NCI-H2227 (cell line): ENCODE measurements around the gene MATN1.

ENCODE experiments used
- DNase-seq: peaks from one replicate; lab custom pipeline; 2025; ENCODE audit not compliant: unreplicated experiment; lab: John Stamatoyannopoulos, UW

Gene MATN1

DNA sequence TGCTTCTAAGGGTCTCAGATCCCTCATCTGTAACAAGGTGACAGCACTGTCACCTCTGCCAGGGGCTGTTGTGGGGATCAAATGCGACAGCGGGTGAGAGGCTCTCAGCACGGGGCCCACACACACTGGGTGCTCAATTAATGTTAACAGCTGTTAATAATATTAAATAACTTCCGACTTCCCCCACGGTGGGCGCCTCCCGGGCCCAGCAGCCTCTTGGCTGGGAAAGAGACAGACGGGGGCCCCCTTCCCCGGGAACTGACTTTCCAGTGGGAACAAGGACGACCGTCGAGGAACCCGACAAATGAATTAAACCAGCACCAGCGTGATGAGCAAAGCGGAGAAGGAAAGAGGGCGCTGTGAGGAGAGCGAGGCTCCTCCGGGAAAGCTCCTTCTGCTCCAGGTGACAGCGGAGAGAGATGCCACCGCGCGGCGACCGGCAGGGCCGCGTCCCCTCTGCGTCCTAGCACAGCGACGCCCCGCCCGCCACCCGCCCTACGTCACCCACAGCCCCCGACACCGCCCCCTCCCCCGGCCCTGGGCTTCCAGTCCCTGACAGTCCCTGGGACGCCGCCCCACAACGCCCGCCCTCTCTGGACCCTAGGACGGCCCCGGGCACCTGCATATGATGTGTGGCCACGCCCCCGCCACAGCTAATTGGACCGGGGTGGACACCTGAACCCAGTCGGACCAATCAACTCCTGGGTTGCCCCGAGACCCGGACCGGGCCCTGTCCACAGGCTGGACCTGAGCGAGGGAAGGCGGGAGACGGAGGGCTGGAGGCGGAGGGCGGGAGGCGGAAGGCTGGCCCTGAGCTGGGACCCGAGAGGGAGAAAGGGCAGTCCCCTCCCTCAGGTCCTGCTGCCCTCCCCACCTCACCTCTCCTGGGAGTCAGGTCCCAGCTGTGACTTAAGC, 38.2 kb downstream of the MATN1 start:
- peak; percentile 64 for DNase-seq

DNA sequence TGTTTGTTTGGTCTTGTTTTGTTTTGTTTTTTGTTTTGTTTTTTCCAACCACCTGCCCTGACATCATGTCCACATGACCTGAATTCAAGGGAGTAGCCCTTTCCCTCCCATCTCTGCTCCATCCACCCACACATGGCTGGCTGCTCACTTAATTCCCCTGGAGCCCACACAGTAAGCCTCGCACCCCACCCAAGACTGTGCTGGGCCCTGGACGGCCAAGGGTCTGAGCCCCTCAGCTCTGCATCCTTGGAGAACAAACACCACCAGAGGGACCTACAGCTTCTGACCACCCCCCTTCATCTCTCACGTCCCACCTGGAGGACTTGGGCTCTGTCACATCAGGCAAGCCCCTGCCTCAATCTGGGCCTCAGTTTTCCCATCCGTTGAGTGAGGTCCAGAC, 39.1 kb downstream of the MATN1 start:
- no peak for DNase-seq

DNA sequence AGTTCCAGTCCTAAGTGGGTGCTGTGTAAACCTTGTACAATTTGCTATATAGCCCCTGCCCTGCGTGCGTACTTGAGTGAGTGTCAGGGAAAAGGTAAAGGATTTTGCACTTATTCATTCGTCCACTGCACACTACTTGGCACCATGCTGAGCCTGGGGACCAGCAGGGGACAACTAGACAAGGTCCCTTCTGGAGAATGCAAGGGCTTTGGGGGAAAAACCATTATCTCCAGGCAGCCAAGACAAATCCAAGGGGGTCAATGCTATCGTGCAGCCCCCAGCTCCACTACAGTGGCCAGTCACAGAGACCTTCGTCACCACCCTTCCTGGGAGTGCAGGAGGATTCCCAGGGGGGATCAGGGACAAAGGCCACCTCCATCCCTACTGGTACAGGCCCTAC, 39.7 kb downstream of the MATN1 start:
- no peak for DNase-seq

DNA sequence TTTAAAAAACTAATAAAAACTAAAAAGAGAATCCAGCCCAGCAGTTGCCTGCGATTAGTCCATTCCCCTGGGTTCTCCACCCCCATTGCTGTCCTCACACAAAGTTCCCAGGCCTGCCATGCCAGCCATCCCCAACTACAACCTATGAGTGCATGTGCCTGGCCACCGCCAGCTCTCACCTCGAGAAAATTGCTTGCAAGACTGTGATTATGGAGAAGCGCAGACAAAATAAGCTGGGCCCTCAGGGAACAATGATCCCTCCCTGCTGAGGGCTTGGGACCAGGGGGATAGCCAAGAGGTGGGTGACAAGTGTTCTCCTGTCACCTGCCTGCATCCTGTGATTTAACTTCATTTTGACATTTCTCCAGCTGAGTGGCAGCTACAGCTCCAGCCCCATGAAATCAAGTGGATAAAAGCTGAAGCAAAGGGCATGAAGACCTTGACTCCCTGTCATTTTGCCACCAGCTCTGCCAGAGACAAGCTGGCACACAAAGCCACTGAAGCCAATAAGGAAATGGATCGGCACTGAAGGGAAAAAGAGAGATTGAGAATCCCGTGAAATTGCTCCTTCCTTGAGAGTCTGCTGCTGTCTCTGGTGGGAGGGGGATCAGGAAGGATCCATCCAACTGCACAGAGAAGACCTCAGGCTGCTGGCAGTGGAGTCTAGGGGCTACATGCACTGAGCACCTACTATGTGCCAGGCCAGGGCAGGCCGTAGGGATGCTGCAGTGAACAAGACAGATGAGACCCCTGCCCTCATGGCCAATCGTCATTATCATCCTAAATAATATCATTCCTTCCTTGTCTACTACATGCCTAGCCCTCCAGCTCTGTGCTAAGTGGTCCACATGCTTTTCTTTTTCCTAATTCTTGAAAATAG, 40.7 kb downstream of the MATN1 start:
- DNase-seq = peak; percentile 45

DNA sequence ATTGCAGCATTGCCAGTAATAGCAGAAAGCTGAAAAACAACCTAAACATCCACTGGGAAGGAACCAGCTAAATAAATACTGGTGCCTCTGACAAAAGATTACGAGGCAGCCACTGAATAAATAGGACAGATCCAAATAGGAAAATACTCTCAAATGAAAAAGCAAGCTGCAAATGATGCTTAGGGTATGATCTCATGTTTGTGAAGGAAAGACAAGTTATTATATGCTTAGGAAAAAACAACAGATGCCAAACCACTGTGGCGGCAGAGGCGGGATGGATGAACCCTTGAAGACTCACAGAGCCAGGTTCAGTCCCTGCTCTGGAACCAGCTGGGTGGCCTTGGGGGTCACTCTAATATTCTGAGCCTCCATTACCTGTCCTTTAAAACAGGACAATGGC, 41.6 kb downstream of the MATN1 start:
- DNase-seq = no peak

DNA sequence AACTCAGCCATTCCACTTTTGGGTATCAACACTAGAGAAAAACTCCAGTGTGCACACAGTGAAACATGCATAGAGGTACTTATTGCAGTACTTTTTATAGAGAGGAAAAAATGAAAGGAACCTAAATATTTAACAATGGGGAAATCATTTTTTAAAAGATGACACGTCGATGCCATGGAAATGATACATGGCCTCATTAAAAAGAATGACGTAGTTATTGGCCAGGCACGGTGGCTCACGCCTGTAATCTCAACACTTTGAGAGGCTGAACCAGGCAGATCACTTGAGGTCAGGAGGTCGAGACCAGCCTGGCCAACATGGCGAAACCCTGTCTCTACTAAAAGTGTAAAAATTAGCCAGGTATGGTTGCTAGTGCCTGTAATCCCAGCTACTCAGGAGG, 42.5 kb downstream of the MATN1 start:
- no peak for DNase-seq

DNA sequence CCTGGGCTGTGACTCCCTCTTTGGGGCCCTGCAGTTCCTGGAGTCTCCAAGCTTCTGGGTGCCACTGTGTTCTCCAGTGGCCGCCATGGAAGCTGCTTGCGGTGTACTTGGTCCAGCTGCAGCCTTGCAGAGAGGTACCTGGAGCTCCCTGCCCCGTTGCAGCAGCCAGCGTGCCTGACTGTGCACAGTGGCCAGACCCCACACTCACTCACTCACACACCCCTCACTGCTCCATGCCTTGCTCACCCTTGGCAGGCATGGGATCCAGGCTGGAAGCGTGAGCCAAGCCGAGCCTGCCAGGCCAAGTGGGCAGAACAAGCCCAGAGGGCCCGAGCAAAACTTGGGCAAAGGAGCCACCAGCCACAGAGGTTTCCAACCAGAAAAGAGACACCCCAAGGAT, 43.0 kb downstream of the MATN1 start:
- no peak for DNase-seq

DNA sequence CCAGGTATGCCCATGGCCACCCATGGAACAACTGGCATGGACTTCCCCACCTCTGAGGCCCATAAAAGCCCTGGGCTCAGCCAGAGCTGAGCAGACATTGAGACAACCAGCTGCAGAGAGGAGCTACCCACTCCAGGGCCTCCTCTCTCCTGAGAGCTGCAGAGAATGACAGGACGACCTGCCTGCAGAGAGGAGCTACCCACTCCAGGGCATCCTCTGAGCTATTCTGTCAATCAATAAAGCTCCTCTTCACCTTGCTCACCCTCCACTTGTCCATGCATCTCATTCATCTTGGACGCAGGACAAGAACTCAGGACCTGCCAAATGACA, 43.4 kb downstream of the MATN1 start:
- no peak for DNase-seq

DNA sequence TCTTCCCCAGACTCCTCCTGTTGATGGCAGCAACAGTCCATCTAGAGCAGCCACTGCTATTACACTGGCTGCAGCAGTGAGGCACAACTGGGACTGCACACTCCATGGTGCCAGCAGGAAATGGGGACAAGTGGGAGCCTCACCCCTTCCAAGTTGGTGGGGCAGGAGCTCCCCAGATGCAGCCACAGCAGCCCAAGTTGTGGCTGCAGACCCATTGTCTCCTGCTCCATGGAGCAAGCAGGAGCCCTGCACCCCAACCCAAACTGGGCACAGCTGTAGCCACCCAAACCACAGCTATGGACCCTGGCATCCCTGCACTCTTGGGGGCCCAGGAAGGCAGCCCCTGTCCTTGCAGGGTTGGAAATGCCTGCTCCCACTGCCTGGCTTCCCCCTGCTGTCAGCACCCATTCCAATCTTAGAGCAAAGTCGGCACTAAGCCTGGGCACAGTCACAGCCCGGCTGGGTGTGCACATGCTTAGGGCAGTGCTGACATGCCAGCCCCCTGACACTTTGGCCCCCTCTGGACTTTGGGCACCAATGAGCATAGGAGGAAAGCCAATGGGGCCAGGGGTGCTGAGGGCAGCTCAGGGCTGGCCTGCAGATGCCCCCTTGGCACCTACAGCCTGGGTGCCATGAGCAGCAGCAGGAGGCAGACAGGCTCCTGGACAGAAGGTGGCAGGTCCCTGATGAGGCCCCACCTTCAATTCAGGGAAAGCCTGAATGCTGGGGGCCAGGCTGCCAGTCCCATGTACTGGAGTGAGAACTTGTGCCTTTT, 44.0 kb downstream of the MATN1 start:
- no peak for DNase-seq

DNA sequence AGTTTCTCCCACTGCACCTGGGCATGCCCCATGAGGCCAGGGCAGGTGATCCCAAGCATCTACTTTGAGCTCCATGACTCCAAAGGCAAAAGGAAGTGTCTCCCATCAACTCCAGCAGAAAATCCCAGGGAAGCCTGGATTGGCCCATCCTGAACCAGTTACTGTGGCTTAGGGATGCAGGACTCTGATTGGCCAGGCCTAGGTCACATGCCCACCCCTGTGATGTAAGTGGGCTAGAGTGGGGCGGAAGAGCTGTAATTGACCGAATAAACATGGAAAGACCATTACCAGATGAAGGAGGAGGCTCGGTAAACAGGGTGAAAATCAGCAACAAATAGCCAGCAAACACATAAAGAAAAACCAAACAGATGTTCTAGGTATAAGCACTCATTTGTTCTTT, 45.2 kb downstream of the MATN1 start:
- DNase-seq = no peak

DNA sequence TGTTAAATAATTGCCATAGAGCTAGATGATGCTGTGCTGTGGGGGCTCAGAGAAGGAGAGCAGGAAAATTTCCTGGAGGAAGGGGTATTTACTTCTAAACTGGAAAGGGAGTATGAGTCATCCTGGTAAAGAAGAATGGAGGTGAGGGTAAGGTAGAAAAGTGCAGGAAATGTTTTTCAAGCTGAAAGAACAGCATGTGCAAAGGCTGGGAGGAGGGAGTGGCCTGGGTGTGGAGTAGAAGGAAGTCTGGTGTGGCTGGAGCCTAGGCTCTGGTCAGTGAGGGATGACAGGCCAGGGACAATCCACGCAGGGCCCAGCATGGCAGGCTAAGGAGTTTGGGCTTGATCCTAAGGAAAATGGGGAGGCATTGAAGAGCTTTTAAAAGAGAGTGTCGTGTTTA, 45.9 kb downstream of the MATN1 start:
- DNase-seq = no peak

DNA sequence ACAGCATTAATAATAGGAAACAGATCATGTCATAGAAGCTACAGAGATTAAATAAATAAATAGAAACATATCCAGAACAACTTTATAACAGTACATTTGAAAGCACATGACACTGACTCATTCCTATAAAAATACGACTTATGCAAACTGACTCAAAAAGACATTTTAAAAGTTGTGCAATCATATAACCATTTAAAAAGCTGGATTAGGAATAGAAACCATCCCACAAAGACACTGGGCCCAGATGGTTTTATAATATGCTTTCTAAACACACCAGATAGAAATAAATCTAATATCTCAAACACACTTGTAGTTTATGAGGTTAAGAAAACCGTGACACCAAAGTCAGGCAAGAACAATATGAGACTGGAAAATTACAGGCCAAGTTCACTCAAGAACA, 47.6 kb downstream of the MATN1 start:
- no peak for DNase-seq

DNA sequence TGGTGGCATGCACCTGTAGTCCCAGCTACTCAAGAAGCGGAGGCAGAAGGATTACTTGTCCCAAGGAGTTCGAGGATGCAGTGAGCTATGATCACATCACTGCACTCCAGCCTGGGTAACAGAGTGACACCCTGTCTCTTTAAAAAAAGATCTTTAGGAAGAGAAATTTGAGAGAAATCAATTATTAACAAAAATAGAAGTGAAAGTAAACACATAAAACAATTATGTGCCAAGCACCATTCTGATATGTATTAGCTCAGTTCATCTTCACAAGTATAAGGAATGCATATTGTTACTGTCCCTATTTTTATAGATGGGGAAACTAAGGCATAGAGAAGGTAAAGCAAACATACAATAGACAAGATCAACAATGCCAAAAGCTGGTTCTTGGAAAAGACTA, 48.1 kb downstream of the MATN1 start:
- DNase-seq = no peak

DNA sequence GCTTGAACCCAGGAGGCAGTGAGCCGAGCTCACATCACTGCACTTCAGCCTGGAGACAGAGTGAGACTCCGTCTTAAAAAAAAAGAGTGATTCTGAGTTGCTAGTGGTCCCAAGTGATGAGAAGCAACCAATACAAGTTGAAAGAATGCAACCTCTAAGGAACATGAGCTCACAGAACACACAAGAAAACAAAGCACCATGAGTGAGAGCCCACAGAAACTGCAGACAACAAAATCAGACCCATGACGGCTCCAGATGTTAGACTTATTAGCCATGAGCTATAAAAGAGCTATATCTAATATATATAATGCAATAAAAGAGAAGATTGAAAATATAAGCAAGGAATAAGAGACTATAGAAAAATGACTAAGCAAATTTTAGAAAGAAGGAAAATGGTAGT, 50.0 kb downstream of the MATN1 start:
- DNase-seq = no peak

DNA sequence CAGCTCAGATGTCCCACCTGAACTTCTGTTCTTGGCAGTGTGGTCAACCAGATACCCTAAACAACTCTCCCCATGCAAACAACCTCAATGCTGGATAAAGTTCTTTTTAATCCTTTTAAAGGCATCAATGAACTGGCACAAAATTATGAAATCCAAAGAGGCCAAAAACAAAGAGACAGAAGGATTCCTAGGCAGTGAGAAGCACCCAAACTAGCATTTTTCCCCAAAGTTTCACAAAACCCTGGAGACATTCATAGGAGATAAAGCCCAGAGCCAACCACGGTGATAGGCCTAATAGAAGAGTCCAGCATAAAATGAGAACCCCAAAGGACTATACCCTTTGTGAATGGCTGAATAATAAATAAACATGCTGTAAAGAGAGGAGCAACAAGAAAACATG, 50.7 kb downstream of the MATN1 start:
- DNase-seq = no peak

DNA sequence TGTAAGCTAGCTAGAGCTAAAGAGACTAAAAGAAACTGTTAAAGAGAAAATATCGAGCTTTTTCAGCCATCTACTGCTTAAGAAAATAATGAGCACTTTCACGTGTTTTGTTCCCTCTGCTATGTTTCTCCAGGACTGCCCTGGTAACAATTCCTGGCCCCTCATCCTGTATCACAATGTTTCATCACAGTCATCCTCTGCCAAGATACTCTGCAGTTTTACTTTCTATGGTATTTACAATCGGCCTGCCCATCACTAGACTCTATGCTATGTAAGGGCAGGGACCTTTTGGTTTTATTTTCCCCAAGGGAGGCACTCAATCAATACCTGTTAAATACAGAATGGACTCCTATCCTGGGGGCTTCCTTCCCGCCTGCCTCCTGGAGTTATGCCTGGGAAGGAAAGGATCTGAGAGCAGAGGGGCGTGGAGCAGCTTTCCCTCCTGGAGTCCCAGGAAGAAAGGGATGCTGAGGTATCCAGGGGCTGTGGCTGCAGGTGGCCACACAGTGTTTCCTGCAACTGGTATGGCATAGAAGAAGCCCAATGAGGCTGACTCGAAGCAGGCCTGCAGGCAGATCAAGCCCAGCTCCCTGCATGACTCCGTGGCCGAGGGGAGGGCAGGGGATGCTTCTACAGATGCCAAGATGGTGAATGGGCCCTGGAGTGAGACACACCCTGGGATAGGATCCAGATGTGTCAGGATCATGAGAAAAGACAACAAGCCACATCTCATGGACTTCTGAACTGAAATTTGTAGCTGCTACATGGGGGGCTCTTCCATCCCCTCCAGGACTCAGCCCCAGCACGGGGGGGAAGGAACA, 52.9 kb downstream of the MATN1 start:
- no peak for DNase-seq

DNA sequence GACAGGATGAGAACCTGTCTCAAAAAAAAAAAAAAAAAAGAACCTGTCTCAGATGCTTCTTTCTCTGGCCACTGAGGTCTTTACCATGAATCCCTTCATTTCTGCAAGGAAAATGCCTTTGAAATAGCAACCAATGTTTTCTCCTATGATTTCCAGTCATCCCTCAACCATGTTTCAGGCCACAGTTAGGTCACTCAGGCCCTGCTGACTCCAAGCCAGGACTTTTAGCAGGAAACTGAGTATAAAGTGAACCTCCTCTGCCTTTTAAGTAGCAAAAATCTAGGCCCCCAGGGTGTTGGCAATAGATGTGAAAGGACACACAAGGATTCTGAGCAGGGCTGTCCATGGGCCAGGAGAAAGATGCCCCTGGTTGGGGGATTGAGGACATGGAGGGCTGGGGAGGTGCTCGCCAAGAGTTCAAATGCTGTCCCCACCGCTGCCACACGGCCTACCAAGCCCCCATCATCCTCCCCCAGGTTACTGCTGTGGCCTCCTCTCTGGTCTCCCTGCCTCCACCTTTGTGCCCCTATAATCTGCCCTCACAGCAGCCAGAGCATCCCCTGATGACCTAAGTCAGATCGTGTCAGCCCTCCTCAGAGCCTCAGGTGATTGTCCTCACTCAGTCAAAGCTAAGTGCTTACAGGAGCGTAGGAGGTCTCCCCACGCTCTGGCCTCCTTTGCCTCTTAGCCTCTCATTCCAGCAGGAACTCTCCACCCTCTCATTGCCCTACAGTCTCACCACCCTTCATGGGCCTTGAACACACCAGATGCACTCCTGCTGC, 54.6 kb downstream of the MATN1 start:
- DNase-seq = no peak

DNA sequence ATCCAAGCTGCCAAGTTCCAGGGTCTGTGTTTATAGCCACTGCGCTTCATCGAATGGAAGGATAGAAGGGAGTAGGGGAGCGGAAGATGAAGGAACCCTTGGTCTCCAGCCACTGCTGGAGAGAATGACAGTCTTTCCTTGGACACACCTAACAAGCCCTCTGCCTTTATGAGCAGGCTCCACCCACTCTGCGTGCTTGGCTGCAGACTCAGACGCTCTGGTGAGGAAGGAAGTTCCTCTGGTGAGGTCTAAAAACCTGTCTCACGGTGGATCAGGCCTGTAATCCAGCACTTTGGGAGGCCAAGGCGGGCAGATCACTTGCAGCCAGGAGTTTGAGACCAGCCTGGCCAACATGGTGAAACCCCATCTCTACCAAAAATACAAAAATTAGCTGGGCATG, 55.4 kb downstream of the MATN1 start:
- peak; percentile 33 for DNase-seq

DNA sequence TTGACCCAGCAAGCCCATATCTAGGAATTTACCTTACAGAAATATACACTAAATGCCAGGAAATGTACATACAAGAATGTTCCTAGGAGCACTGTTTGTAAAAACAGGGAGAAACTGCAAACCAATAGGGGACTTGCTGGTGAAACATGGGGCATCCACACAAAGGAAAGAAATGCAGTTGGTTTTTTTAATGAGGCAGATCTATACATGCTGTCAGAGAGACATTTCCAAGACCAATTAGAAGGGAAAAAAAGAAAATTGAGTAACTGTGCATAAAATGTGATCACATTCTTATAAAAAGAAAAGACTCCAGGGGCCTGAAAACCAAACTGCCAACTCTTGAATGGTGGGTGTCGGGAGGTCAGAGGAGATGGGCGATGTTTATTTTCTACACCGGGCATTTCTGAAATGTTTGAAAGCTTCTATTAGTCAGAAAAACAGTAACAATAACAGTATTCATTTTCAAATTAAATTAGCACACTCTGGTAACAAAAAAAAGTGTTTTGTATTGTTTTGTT, 56.6 kb downstream of the MATN1 start:
- no peak for DNase-seq
